ENCODE results near the gene EFHB. TPM values are rescaled to one million over a fixed set of nuclear protein-coding genes. Genes with fewer than 3 reads are reported as not detected.

EFHB gene
- total RNA-seq, 1 experiment from 2014 or later = 1.9 TPM

- no peak for DNase-seq
- Histone ChIP-seq H2AK5ac (ENCODE audit: insufficient read length, low read length) (no peak overlapping the region), H2BK12ac (ENCODE audit: insufficient read length, low read depth, low read length) (no peak overlapping the region), H3K18ac (ENCODE audit: insufficient read length, low read depth, low read length) (no peak overlapping the region), H3K27me3 (ENCODE audit: insufficient read depth, low read length) (no peaks in the 10 kb centered on the region), H3K27ac (ENCODE audit: insufficient read length, low read depth, low read length) (no peak overlapping the region), H2BK20ac (ENCODE audit: low read depth, low read length, poor library complexity, severe bottlenecking) (no peak overlapping the region), H3K4me1 (ENCODE audit: insufficient read depth, low read length) (no peaks in the 10 kb centered on the region; the same call in 1 of the 2 replicates), H3K4ac (ENCODE audit: low read depth, low read length) (no peak overlapping the region), H3T11ph (ENCODE audit: low read length) (no peak overlapping the region), H3K79me1 (ENCODE audit: insufficient read depth, low read depth, low read length, poor library complexity, severe bottlenecking) (no peaks in the 10 kb centered on the region), H3K14ac (ENCODE audit: insufficient read depth, low read length) (no peak overlapping the region), H2BK15ac (ENCODE audit: low read depth, low read length) (no peak overlapping the region), H3K4me2 (ENCODE audit: insufficient read depth, insufficient read length, low read length) (no peak overlapping the region), H4K20me1 (ENCODE audit: control insufficient read depth, insufficient read depth, insufficient read length) (no peaks in the 10 kb centered on the region), H4K5ac (ENCODE audit: insufficient read length, low read depth, low read length) (no peak overlapping the region), H3K56ac (ENCODE audit: insufficient read length, low read depth, low read length) (no peak overlapping the region), H3K79me2 (ENCODE audit: insufficient read depth, low read length) (no peaks in the 10 kb centered on the region), H2AFZ (ENCODE audit: low read length) (no peak overlapping the region), H2BK5ac (ENCODE audit: insufficient read length, low read length) (no peak overlapping the region), H4K8ac (replicated peaks; ENCODE audit: insufficient read length, low read depth, low read length) (no peak overlapping the region), H3K9me3 (ENCODE audit: control insufficient read depth, low read depth, low read length) (no peaks in the 10 kb centered on the region), H4K91ac (ENCODE audit: insufficient read length, low read depth, low read length) (no peak overlapping the region), H3K9ac (ENCODE audit: extremely low read depth, insufficient read length, low read length) (no peak overlapping the region), H2BK120ac (ENCODE audit: low read depth, low read length, poor library complexity, severe bottlenecking) (no peak overlapping the region), H3K23me2 (ENCODE audit: insufficient read length, low read depth, low read length, poor library complexity, severe bottlenecking) (no peaks in the 10 kb centered on the region), H3K23ac (ENCODE audit: insufficient read length, low read depth, low read length) (no peak overlapping the region)
- no CpG with 5 or more reads among the region's 2 CpGs for WGBS (ENCODE audit: extremely low coverage, insufficient read length, low lambda C conversion rate)
- Mint-ChIP-seq H3K27ac (no peak overlapping the region), H3K36me3 (ENCODE audit: insufficient read depth in 1 of 3, low read depth in 3 of 3) (no peaks in the 10 kb centered on the region), H3K27me3 (ENCODE audit: low read depth) (no peaks in the 10 kb centered on the region; the same call in 1 of the 2 replicates), H3K4me3 (no peak overlapping the region), H3K9me3 (no peaks in the 10 kb centered on the region), H3K4me1 (peaks cover 3 to 9% of the 10 kb centered on the region in 2 experiments; a peak in 3 of 4 replicates)
- no peak for TF ChIP-seq CTCF (conservative IDR thresholded peaks at IDR 0.05)
These were observed 34.8 kb downstream of the EFHB start for GRCh38 chr3:19899264-19899663.
